ENCODE results near the gene SNRPB2. TPM values are rescaled to one million over a fixed set of nuclear protein-coding genes. Genes with fewer than 3 reads are reported as not detected.

The SNRPB2 gene
- total and polyA plus RNA-seq, 12 donors: 28.8 to 49.2 (median 32.2) TPM

DNA sequence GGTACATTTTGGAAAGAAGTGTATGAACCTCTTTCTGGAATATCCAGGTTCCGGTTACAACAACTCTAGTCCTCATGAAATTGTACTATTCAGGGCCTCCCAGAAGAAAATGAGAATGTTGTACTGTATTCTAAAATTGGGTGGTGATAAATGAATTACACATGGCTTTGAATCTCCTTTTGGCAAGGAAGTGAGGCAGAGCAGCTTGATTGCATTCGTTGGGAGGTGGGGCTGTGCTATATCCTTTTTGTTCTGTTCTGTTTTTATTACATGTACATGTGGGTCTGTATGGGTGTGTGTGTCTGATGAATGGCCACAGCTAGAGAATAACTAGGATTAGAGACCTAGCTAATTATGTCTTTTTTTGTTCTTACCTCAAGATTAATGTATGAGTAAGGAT lies 37.8 kb upstream of the SNRPB2 start:
- 41 to 47% methylated on average over 2 of the region's 2 CpGs for WGBS, 2 donors
- Histone ChIP-seq H3K27ac (no peak overlapping the region), H3K36me3 (no peaks in the 10 kb centered on the region), H3K27me3 (peaks cover 0 to 3% (median 0%) of the 10 kb centered on the region in 7 donors), H3K9me3 (no peaks in the 10 kb centered on the region), H3K4me3 (no peak overlapping the region), H3K4me1 (peaks cover 0 to 4% (median 0%) of the 10 kb centered on the region in 9 donors)
- ATAC-seq: no peak
- TF ChIP-seq CTCF (IDR thresholded peaks at IDR 0.05): no peak
- DNase-seq: no peak
- intact Hi-C loops (cut with DNase I): no loop called here

DNA sequence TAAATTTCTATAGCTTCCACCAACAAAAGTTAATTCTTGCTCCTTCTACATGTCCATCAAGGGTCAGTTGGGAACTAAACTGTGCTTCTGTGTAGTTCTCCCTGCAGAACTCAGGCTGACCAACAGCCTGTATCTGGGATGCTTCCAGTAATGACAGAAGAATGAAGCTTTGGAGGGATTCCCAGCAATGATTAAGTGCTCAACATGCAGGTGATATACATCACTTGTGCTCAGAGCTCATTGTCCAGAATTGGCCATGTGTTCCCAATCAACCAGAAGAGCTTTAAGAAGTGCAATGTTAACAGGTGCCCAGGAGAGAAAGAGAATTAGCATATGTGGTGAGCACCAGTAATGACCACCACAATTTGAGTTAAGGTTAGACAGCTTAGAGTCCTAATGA lies 37.4 kb upstream of the SNRPB2 start:
- Histone ChIP-seq H3K4me3 (no peak overlapping the region), H3K9me3 (no peaks in the 10 kb centered on the region), H3K36me3 (no peaks in the 10 kb centered on the region), H3K27me3 (peaks cover 0 to 6% (median 0%) of the 10 kb centered on the region in 7 donors), H3K4me1 (peaks cover 0 to 4% (median 0%) of the 10 kb centered on the region in 9 donors), H3K27ac (no peak overlapping the region)
- intact Hi-C loops (cut with DNase I): no loop called here
- DNase-seq (no peak), ATAC-seq (no peak)
- TF ChIP-seq CTCF (IDR thresholded peaks at IDR 0.05): no peak

GRCh38 chr20:16693278-16693677 lies 36.5 kb upstream of the SNRPB2 start:
- DNase-seq (no peak), ATAC-seq (no peak)
- intact Hi-C loops (cut with DNase I): no loop called here
- Histone ChIP-seq H3K4me1 (peaks cover 0 to 4% (median 0%) of the 10 kb centered on the region in 9 donors), H3K27me3 (peaks cover 0 to 9% (median 0%) of the 10 kb centered on the region in 7 donors), H3K9me3 (no peaks in the 10 kb centered on the region), H3K4me3 (no peak overlapping the region), H3K27ac (no peak overlapping the region), H3K36me3 (no peaks in the 10 kb centered on the region)
- TF ChIP-seq CTCF (IDR thresholded peaks at IDR 0.05): no peak
- WGBS, 2 donors: 85 to 97% methylated on average over 1 of the region's 1 CpG

DNA sequence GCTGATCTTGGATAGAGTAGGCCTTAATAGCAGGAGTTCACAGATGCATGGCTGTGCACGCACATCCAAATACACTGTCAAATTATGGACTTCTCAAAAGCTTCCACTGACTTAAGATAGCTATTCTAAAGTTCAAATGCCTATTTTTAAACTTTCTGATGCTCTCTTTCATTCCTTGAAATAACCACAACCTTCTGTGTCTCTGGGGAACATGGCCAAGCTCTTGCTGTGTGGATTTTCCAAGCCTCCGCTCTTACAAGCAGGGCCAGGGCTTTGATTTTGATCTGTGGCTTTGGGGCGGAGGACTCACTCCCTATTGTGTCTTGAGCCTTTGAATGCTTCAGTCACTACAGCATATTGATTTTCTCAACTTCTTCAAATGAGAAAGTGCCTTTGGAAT lies 35.7 kb upstream of the SNRPB2 start:
- TF ChIP-seq CTCF (IDR thresholded peaks at IDR 0.05): no peak
- Histone ChIP-seq H3K27ac (no peak overlapping the region), H3K36me3 (no peaks in the 10 kb centered on the region), H3K4me3 (no peak overlapping the region), H3K4me1 (peaks cover 0 to 4% (median 0%) of the 10 kb centered on the region in 9 donors), H3K27me3 (peaks cover 0 to 10% (median 0%) of the 10 kb centered on the region in 7 donors), H3K9me3 (no peaks in the 10 kb centered on the region)
- intact Hi-C loops (cut with DNase I): no loop called here
- DNase-seq (no peak), ATAC-seq (peak in 2 of 8 donors; percentile 13 to 31)
- 79 to 86% methylated on average over 3 of the region's 3 CpGs for WGBS, 2 donors

Measured in heart right ventricle (tissue), 16 donors.